SHP77 treated with DMSO at 0.1 percent for 48 hours (cell line): ENCODE results near the gene PLAC9.
A peak's percentile ranks its signal among the peaks of the same experiment; 100 is the strongest.
"Not testable (repeated sequence)": the region's sequence is repeated elsewhere in the genome, so short reads cannot be mapped to it uniquely, and the experiment has no call there.

ENCODE experiments used
- DNase-seq: peaks from one replicate; lab custom pipeline; 2025; lab: John Stamatoyannopoulos, UW

PLAC9 gene, protein sequence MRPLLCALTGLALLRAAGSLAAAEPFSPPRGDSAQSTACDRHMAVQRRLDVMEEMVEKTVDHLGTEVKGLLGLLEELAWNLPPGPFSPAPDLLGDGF

DNA sequence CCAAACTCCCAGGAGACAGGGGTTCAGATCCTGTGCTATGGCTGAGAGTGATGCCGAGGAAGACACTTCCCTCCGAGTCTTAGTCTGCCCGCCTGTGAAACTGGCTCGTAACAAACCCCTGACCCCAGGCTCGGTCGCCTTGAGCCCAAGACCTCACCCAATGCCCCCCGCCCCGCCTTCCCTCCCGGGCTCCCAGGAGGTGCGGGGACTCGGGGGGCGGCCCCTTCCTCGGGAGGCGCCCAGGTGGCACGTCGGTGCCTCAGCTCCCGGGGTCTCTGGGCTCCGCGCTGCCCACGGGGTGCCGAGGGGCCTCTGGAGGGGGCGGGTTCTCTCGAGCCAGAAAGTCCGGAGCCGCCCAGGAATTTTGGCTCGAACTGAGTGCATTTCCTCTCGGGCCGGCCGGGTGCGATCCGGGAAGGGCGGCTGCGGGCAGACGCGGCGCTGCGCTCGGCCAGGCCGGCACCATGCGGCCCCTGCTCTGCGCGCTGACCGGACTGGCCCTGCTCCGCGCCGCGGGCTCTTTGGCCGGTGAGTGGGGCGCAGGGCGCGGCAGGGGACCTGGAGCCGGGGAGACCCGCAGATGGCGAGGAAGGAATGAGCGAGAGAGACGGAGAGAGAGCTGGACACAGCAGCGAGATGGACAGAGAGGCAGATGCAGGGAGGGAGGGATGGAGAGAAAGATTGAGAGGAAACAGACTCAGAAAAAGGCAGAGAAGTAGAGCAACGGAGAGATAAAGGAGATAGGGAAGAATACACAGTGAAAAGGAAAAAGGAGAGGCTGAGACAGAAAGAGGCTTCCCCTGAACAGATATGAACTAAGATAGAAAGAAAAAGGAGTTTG is at the start of gene PLAC9:
TSS of gene PLAC9 (plus strand) at position 432 of the 841 bp plus-strand sequence. CDS start at position 465, 33 bp downstream.
- no peak for DNase-seq

DNA sequence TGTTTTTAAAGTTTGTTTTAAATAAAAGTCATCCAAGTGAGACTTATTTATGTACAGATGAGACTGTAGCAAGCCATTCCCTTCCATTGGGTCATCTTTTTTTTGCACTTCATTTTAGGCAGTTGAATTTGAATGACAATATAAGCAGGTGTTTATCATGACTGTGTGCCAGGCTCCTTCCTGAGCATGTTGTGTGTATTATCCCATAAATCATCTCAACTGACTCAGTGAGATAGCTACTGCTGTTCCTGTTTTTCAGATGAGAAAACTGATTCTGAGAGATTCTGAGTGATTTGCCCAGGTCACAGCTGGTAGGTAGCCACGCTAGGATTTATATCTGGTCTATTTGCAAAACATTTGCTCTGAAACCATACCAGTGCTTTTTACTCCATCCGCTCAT is 42.4 kb upstream of the PLAC9 start:
- DNase-seq, result peak; percentile 31

DNA sequence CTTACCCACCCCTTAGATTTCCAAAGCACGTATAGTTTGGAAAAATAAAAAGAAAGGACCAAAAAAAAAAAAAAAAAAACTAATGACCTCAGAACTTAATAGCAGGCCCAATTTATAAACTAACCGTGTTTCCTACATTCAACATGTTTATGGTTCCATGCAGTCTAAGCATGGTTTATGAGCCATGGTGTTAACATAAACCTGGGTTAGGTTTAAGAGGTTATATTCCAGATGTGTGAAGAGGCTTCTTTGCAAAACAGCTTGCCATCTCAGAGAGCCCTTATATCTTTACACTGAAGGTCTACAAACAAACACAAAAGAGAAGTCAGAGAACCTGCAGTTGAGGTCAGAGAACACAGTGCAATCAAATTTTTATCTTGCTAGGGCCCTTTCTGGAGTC is 38.3 kb upstream of the PLAC9 start:
- DNase-seq, result no peak

DNA sequence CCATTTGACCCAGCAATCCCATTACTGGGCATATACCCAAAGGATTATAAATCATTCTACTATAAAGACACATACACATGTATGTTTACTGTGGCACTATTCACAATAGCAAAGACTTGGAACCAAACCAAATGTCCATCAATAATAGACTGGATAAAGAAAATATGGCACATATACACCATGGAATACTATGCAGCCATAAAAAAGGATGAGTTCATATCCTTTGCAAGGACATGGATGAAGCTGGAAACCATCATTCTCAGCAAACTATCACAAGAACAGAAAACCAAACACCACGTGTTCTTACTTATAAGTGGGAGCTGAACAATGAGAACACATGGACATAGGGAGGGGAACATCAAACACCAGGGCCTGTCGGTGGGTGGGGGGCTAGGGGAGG is 34.3 kb upstream of the PLAC9 start:
- DNase-seq, result not testable (repeated sequence)

DNA sequence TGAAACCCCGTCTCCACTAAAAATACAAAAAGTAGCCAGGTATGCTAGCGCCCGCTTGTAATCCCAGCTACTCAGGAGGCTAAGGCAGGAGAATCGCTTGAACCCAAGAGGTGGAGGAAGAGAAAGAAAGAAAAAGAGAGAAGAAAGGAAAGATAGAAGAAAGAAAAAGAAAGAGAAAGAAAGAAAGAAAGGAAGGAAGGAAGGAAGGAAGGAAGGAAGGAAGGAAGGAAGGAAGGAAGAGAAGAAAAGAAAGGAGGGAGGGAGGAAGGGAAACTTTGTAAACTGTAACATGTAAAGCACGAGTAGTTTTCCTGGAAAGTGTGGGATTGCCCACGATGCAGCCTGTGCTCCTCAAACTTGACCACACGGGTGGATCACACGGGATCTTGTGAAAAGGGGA is 33.2 kb upstream of the PLAC9 start:
- DNase-seq, result not testable (repeated sequence)

DNA sequence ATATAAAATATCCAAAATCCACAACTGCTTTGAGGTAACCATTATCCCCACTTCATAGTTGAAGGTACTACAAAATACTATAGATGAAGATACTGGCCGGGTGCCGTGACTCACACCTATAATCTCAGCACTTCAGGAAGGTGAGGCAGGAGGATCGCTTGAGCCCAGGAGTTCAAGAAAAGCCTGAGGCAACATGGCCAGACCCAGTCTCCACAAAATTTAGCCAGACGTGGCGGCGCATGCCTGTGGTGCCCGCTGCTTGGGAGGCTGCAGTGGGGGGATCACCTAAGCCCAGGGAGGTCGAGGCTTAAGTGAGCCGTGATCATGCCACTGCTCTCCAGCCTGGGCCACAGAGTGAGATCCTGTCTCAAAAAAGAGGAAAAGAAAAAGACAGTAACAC is 32.4 kb upstream of the PLAC9 start:
- no peak for DNase-seq

DNA sequence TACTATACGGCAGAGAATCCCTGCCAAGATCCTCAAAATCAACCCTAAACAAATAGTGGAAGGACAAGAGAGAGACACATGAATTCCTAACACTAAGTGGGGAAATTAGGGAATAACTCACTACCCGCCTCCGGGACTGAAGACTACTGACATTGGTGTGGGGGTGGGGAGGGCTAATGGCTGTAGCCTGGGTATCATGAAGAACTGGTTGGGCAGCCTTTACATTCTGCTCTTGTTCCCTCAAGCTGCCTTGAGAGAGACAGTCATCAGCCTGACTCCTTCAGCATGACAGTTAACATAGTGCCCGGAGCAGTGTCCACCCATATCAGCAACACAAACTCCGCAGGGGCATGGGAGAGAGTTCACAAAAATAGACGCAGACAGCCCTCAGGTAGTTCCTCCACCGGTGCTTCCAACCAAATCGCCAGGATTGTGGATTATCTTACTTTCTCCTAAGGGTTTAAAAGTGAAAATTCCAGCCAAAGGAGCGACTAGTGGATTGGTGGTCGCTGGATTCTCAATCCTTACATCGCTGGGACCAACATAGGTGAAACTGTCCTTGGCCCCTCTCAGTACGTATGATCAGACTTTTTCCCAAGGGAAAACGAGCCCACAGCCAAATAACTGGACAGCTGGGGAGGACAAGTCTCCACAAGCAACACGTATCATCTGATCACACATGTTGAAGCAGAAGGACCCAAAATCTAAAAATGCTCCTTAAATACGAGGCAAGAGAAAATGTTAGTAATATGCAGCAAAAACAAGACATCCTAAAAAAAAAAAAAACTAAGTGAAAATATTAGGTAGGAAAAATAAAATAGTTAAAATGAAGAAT is 31.5 kb upstream of the PLAC9 start:
- no peak for DNase-seq

DNA sequence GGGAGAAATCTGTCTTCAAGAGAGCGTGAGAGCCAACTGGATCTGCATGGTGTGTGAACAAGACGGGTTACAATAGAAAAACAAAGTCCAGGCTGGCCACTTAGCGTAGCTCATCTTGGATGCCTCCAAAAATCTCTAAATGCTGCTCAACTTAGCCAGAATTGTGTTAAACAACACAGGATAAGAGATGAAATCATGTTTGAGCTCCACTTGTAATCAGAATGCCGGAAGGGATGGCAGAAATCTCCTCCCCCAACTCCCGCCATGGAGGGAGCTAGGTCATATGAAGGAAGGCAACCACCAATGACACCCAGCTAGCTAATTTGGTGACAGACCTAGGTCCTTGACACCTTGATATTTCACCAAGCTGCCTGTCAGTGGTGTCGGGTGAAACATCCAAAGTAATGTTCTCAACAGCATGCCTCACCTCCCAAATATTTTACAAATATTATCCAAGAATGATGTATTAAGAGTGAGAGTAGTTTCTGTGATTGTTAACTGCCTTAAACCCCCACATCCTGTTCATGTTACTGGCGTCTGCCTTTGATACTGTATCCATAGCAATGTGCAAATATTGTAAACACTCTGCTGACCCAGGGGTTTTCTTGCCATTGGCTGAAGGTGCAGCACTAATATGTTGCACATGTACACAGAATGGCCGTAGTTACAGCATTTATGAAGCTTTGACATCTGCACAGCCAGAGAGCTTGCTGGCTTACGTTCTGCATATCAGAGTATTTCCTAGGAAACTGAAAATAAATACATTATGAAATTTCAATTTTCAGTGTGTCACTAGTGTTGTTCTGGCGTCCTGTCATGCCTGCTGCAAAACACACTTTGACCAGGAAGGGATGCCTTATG is 28.2 kb upstream of the PLAC9 start:
- DNase-seq, result no peak

DNA sequence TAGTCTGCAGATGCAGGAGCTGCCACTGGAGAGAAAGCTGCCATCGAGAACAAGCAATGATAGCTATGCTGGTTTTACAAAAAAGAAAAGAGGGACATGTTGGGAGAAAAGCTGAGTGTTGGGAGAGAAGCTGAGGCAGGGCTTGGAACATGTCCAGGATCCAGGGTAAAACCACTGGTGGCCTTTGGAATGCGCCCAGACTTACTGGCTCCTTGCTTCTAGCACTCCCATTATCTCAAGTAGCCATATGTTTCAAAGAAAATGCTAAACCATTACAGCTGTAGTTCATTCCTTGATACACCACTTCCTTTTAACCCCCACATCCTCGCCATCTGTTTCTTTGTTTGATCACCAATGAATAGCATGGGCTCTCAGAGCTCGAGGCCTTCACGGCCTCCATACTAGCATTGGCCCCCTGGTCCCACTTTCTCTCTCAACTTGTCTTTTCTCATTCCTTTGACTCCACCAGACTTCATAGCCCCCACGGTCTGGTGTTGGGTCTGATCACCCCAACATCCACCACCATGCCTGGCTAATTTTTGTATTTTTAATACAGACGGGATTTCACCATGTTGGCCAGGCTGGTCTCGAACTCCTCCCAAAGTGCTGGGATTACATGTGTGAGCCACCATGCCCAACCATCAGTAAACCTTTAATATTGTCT is 23.8 kb upstream of the PLAC9 start:
- no peak for DNase-seq

DNA sequence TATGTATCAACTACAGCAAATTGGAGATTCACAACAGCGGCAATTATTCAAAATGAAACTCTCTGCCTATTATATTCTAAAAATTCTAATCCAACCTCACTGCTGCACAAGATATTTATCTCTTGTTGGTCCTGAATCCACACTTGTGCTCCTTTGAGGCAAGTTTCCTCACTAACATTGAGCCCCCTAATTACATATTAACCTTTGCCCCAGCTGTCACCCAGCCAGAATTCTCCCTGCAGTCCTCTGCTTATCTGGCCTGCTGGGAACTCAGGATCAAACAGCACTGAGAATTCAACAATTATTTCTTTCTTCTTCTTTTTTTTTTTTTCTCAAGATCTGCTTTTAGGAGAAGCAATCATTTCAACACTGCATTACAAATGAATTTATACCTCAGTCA is 21.5 kb upstream of the PLAC9 start:
- no peak for DNase-seq

DNA sequence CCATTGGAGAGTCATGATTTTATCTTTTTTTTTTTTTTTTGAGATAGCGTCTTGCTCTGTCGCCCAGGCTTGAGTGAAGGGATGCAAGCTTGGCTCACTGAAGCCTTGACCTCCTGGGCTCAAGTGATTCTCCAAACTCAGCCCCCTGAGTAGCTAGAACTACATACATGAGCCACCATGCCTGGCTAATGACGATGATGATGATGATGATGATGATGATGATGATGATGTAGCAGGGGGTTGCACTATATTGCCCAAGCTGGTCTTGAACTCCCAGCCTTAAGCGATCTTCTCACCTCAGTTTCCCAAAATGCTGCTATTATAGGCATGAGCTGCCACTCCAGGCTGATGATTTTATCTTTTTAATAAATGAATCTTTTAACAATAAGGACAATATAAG is 13.9 kb upstream of the PLAC9 start:
- DNase-seq, result no peak

DNA sequence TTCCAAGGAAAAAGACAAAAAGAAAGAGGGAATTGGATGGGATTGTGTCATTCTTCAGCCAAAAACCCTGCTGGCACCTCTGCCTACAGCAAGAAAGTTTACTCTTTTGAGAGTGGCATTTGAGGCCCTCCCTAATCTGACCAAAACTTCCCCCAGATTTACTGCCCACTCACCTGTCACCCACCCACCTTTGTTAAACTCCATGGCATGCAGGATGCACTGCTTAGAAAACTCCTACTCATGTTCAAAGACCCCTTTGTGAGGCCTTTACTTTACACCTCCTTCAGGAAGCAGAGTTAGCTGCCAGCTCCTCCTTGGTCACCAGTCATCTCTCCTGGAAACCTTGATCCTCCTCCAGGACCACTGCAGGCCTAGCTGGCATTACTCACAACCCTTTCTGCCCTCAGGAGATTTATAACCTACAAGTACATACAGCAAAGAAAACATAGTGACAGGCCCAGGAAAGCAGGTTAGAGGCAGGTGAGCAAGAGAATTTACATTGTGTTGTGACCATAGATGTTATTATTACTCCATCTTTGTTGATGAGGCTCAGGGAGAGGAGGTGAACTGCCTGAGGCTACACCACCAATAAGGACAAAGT is 10.3 kb upstream of the PLAC9 start:
- no peak for DNase-seq

DNA sequence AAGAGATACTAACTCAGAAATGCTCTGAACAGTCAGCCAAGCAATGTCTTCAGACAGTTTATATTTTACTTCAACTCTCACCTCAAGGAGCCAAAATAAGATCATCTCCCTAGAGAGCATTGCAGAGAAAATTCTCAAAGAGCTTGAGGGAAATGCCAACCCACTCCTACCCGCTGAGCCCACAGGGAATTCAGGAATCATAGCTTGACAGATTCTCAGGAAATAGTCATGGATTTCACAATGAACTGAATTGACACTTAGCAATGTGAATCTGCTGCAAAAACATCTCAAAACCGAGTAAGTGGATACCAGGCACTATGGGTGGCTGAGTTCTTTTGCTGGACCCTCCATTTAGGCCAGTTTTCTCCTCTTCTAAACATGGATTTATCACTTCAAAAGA is 9.8 kb upstream of the PLAC9 start:
- DNase-seq, result no peak

DNA sequence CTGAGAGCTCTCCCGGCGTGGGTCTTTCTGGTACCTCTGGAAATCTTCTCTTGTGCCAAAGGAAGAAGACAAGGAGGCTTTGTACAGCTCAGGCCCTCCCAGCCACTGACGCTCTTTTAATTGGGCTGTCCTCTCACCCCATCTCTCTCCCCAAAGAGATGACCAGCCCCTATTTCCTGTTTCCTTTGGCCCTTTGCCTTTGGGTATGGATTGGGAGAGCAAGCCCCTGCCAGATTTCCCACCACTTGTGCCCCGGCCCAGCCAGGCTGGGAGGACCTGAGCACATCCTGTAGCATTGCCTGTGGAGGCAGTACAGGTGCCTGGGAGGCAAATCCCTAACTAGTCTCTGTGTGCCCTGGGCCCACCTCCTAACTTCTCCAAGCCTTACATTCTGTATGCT is 5.7 kb upstream of the PLAC9 start:
- DNase-seq, result no peak

DNA sequence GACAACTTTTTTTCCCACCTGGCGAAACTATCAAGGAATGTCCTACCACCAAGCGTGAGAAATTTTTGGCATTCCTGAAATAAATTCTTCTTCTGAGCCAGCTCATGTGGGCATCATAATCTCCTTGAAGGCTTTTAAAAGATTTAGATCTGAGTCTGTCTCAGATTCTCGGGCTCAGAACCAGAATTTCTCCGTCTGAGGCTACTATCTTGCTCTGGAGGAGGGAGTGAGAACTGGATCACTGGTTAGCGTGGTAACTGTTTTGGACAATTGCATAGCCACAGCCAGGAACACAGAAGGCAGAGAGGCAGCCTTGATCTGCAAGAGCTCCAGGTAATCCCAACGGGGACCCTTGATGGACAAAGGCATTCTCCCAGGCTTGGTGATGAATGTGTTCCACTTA is 1.0 kb upstream of the PLAC9 start:
- DNase-seq, result no peak

DNA sequence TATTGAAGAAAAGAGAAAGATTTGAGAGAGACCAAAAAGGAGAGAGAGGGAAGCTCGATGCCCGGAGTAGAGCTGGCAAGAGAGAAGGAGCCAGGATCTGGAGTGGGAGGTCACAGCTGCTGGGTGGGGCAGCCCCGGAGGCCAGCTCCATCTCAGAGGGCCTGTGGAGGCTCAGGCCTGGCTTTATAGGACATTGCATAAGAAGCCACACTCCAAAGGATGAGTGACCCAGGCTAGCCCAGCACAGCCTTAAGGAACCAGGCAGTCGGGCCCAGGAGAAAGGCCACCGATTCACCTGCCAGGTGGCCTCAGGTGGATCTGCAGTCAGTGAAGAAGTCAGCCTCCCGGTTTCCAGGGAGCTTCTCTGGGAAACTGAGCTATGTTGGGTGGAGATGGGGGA is 676 bp downstream of the PLAC9 start:
- no peak for DNase-seq

DNA sequence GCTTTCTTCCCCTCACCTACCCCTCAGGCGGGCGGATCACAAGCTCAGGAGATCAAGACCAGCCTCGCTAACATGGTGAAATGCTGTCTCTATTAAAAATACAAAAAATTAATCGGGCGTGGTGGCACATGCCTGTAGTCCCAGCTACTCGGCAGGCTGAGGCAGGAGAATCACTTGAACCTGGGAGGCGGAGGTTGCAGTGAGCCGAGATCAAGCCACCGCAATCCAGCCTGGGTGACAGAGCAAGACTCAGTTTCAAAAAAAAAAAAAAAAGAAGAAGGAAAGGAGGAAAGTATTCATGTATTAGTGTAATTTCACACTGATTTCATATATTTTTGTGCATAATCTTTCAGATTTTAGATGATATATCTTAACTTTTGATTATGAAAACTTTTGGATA is 1.2 kb downstream of the PLAC9 start:
- DNase-seq, result not testable (repeated sequence)

DNA sequence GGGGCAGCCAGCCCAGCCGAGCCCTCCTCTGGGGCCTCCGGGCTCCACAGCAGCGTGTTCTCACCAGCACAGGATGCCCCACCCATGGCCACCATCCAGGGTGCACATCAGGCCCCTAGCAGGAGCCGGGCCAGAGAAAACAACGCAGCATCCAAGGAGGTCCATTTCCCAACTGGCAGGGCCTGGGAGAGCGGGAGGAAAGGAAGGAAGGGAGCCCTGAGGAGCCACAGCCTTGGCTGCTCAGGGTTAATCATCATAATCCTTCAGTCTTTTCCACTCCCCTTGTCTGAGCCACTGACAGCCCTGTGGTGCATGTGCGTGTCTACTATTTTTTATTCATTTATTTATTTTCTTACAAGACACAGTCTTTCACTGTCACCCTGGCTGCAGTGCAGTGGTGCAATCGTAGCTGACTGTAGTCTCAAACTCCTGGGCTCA is 3.6 kb downstream of the PLAC9 start:
- no peak for DNase-seq

DNA sequence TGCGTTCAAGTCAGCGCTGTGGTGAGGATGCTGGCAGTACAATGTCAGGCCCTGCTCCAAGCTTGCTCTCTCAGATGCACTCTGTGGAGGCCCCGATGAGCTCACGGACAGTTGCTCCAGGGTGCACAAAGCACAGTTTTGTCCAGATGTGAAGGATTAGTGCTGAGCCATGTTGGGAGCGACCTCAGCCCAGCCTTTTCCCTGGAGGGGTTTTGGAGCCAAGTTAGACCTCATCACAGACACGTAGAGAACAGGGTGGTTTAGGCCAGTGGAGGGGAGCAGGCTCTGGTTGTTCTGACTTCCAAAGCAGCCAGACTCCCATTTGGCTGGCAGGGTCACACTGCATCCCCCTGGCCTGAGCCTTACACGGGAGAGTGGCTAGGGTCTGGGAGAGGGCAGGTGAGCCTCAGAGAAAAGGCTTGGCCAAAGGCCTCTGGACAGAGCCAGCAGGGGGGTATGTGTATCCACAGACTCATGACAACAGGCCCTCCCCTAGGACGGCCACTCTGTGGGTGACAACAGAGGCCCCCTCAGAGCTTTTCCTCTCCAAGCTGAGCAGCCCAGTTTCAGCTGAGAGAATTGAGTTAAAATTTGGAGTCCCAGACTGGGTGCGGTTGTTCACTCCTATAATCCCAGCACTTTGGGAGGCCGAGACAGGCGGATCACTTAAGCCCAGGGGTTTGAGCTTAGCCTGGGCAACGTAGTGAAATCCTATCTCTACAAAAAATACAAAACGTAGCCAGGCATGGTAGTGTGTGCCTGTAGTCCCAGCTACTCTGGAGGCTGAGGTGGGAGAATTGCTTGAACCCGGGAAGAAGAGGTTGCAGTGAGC is 4.7 kb downstream of the PLAC9 start:
- no peak for DNase-seq

DNA sequence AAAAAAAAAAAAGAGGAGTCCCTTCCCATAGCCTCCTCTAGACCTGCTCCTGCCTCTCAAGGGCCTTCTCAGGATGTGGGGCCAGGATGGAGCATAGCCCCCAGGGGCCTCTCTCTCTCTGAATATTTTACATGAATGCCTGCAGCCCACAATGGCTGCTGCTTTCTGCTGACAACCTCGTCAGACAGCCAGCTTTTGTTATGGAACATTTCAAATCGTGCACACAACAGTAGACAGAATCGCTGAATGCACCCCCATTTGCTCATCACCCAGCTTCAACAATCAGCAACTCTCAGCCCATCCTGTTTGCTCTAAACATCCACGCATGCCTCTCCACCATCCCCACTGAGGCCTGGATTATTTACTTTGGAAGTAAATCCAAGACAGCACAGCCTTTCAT is 5.4 kb downstream of the PLAC9 start:
- DNase-seq, result no peak
